Erythroblast (primary cell): ENCODE results near the gene CCNYL1.

ENCODE experiments used
- GATA1 ChIP-seq: IDR thresholded peaks from 2 replicates; pipeline ENCODE4 v1.6.1; 2011; ENCODE audit warnings: low read depth, mild to moderate bottlenecking, control low read depth, low read length, moderate library complexity
- POLR2A ChIP-seq: IDR thresholded peaks from 2 replicates; pipeline ENCODE4 v1.6.1; 2011; ENCODE audit warnings: mild to moderate bottlenecking, low read length

GRCh38 chr2:207729465-207729998, 18.1 kb downstream of the CCNYL1 start:
- TF ChIP-seq POLR2A (no peak), GATA1 (no peak)
